ENCODE results near the gene SINHCAF.

- TF ChIP-seq CTCF (IDR thresholded peaks at IDR 0.05 in 4 of 5, conservative IDR thresholded peaks at IDR 0.05 in 1 of 5) (no peak), POLR2A (IDR thresholded peaks at IDR 0.05) (no peak)
Observed at GRCh38 chr12:31232361-31232965, 93.5 kb downstream of the SINHCAF start.

Measured in gastrocnemius medialis (tissue), 4 donors.